ENCODE data around the gene ZFHX3.

DNA sequence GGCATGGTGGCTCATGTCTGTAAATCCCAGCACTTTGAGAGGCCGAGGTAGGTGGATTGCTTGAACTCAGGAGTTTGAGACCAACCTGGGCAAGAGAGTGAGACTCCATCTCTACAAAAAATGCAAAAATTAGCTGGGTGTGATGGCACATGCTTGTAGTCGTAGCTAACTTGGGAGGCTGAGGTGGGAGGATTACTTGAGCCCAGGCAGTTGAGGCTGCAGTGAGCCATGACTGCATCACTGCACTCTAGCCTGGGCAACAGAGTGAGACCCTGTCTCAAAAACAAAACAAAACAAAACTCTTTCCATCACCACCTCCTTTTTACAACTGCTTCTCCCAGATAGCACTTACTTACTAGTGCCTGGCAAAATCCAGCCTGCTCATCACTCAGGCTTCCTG lies 214.0 kb downstream of the ZFHX3 start:
- TF ChIP-seq EZH2 (IDR thresholded peaks at IDR 0.05; ENCODE audit: insufficient read depth, poor library complexity, severe bottlenecking) (no peak), EZH2phosphoT487 (IDR thresholded peaks at IDR 0.05; ENCODE audit: insufficient read depth, low read depth) (no peak)

Measured in GM23248 (cell line).